Activated CD4-positive, alpha-beta T cell treated with anti-CD3 and anti-CD28 coated beads for 36 hours (primary cell): ENCODE results near the gene SH2D3A. TPM values are rescaled to one million over a fixed set of nuclear protein-coding genes. Genes with fewer than 3 reads are reported as not detected.

Source experiments
- ATAC-seq: fragments of 200-7000 bp; cut with Tn5 transposase; one replicate; pipeline ENCODE4 v1.10.0; 2021; ENCODE audit warnings: mild to moderate bottlenecking, moderate library complexity
- CTCF ChIA-PET: fragments of 350-600 bp; sonication (Branson Sonifier 250); formaldehyde crosslinking; loops from one replicate; lab custom pipeline; 2021; ENCODE audit warnings: antibody characterized with exemption; lab: Charles Lee
- POLR2A ChIA-PET: fragments of 350-600 bp; sonication (Branson Sonifier 250); formaldehyde crosslinking; loops from one replicate; lab custom pipeline; 2021; ENCODE audit warnings: antibody characterized with exemption, inconsistent platforms; lab: Charles Lee
- DNase-seq: peaks from one replicate; pipeline ENCODE4 v3.0.0-alpha.2; 2020
- H3K27ac Mint-ChIP-seq: one replicate; pipeline ENCODE4 v1.8.0; 2021; ENCODE audit warnings: mixed read lengths
- H3K27me3 Mint-ChIP-seq: one replicate; pipeline ENCODE4 v1.8.0; 2021; ENCODE audit warnings: mixed read lengths
- H3K36me3 Mint-ChIP-seq: one replicate; pipeline ENCODE4 v1.8.0; 2021; ENCODE audit warnings: low read depth, mixed read lengths
- H3K4me1 Mint-ChIP-seq: one replicate; pipeline ENCODE4 v1.8.0; 2021; ENCODE audit warnings: mixed read lengths
- H3K4me3 Mint-ChIP-seq: one replicate; pipeline ENCODE4 v1.8.0; 2021; ENCODE audit warnings: mild to moderate bottlenecking, moderate library complexity, mixed read lengths
- H3K9me3 Mint-ChIP-seq: one replicate; pipeline ENCODE4 v1.8.0; 2021; ENCODE audit warnings: low read depth, mixed read lengths
- intact Hi-C, 2 experiments: fragments of 100-400 bp; cut with DNase I in 1 of 2; cut with micrococcal nuclease in 1 of 2; formaldehyde crosslinking; loops; one replicate each; pipeline versions ENCODE4 v1.14.2 to v1.15.1; 2022 to 2024; cut with DNase I, micrococcal nuclease
- total RNA-seq, 2 experiments: library from RNA; stranded (reverse); gene quantifications; one replicate each; pipeline ENCODE4 v1.2.3, GENCODE V29; 2021

Gene SH2D3A
- total RNA-seq, 2 experiments from 2014 or later, result 20.7 to 23.2 TPM

GRCh38 chr19:6731822-6732221 lies 35.4 kb downstream of the SH2D3A start:
- ATAC-seq (no peak), DNase-seq (no peak)
- Mint-ChIP-seq H3K27me3 (no peaks in the 10 kb centered on the region), H3K9me3 (no peaks in the 10 kb centered on the region), H3K36me3 (peaks cover 19% of the 10 kb centered on the region), H3K4me1 (peaks cover 11% of the 10 kb centered on the region), H3K27ac (no peak overlapping the region), H3K4me3 (no peak overlapping the region)
- POLR2A ChIA-PET, result no interaction called here
- CTCF ChIA-PET, result no interaction called here
- intact Hi-C loops, result no loop called here

GRCh38 chr19:6730941-6731670 lies 36.1 kb downstream of the SH2D3A start:
- H3K27ac Mint-ChIP-seq, result no peak overlapping the region
- DNase-seq (no peak), ATAC-seq (no peak)
- peaks cover 16% of the 10 kb centered on the region for H3K36me3 Mint-ChIP-seq
- H3K9me3 Mint-ChIP-seq, result no peaks in the 10 kb centered on the region
- no peaks in the 10 kb centered on the region for H3K27me3 Mint-ChIP-seq
- intact Hi-C loops, result no loop called here
- peaks cover 8% of the 10 kb centered on the region for H3K4me1 Mint-ChIP-seq
- ChIA-PET CTCF (no interaction called here), POLR2A (no interaction called here)
- no peak overlapping the region for H3K4me3 Mint-ChIP-seq

- DNase-seq (peak; percentile 82), ATAC-seq (peak; percentile 89)
- Mint-ChIP-seq H3K36me3 (peaks cover 14% of the 10 kb centered on the region), H3K27me3 (no peaks in the 10 kb centered on the region), H3K27ac (no peak overlapping the region), H3K4me1 (peaks cover 2% of the 10 kb centered on the region), H3K9me3 (no peaks in the 10 kb centered on the region), H3K4me3 (no peak overlapping the region)
- intact Hi-C loops, result no loop called here
- ChIA-PET POLR2A (no interaction called here), CTCF (no interaction called here)
Measured at GRCh38 chr19:6730153-6730804, 37.0 kb downstream of the SH2D3A start.

GRCh38 chr19:6729573-6730152 lies 37.6 kb downstream of the SH2D3A start:
- Mint-ChIP-seq H3K4me3 (no peak overlapping the region), H3K4me1 (no peaks in the 10 kb centered on the region), H3K27ac (no peak overlapping the region), H3K9me3 (no peaks in the 10 kb centered on the region), H3K27me3 (no peaks in the 10 kb centered on the region), H3K36me3 (peaks cover 14% of the 10 kb centered on the region)
- DNase-seq (no peak), ATAC-seq (no peak)
- intact Hi-C loops, result no loop called here
- ChIA-PET POLR2A (interaction anchor here (0.6 kb wide), 1 partner anchor 34 kb away, joined by 3 read pairs; no protein-coding TSS in a partner anchor), CTCF (no interaction called here)

- Mint-ChIP-seq H3K27me3 (no peaks in the 10 kb centered on the region), H3K9me3 (no peaks in the 10 kb centered on the region), H3K4me1 (peaks cover 3% of the 10 kb centered on the region), H3K27ac (no peak overlapping the region), H3K4me3 (no peak overlapping the region), H3K36me3 (peaks cover 8% of the 10 kb centered on the region)
- intact Hi-C loops, result no loop called here
- ChIA-PET CTCF (interaction anchor here (0.8 to 1.0 kb wide), 3 partner anchors 8 to 135 kb away, joined by 3 to 4 read pairs (median 3); no protein-coding TSS in a partner anchor), POLR2A (no interaction called here)
- no peak for ATAC-seq
- DNase-seq, result no peak
Measured at GRCh38 chr19:6728346-6728745, 38.9 kb downstream of the SH2D3A start.

- Mint-ChIP-seq H3K4me1 (peaks cover 7% of the 10 kb centered on the region), H3K27me3 (no peaks in the 10 kb centered on the region), H3K9me3 (no peaks in the 10 kb centered on the region), H3K36me3 (no peaks in the 10 kb centered on the region), H3K27ac (no peak overlapping the region), H3K4me3 (no peak overlapping the region)
- DNase-seq (no peak), ATAC-seq (no peak)
- intact Hi-C loops, result no loop called here
- POLR2A ChIA-PET, result no interaction called here
- CTCF ChIA-PET, result interaction anchor here (0.6 to 1.4 kb wide), 5 partner anchors 10 to 1479 kb away, joined by 3 read pairs; no protein-coding TSS in a partner anchor
Measured at GRCh38 chr19:6725513-6726231, 41.6 kb downstream of the SH2D3A start.

- Mint-ChIP-seq H3K9me3 (no peaks in the 10 kb centered on the region), H3K27ac (no peak overlapping the region), H3K4me3 (no peak overlapping the region), H3K27me3 (no peaks in the 10 kb centered on the region), H3K4me1 (peaks cover 9% of the 10 kb centered on the region), H3K36me3 (no peaks in the 10 kb centered on the region)
- ChIA-PET CTCF (interaction anchor here (0.7 to 0.9 kb wide), 4 partner anchors 104 to 170 kb away, joined by 3 read pairs; no protein-coding TSS in a partner anchor), POLR2A (no interaction called here)
- no peak for ATAC-seq
- intact Hi-C loops, result no loop called here
- DNase-seq, result no peak
Measured at GRCh38 chr19:6724631-6725492, 42.4 kb downstream of the SH2D3A start.

- ChIA-PET POLR2A (no interaction called here), CTCF (no interaction called here)
- Mint-ChIP-seq H3K4me3 (no peak overlapping the region), H3K9me3 (no peaks in the 10 kb centered on the region), H3K4me1 (peaks cover 9% of the 10 kb centered on the region), H3K27ac (no peak overlapping the region), H3K27me3 (peaks cover 2% of the 10 kb centered on the region), H3K36me3 (no peaks in the 10 kb centered on the region)
- no peak for DNase-seq
- intact Hi-C loops, result no loop called here
- no peak for ATAC-seq
Measured at GRCh38 chr19:6723738-6724137, 43.5 kb downstream of the SH2D3A start.

GRCh38 chr19:6723108-6723618 lies 44.1 kb downstream of the SH2D3A start:
- H3K27me3 Mint-ChIP-seq, result peaks cover 2% of the 10 kb centered on the region
- H3K4me3 Mint-ChIP-seq, result no peak overlapping the region
- no peak for DNase-seq
- CTCF ChIA-PET, result no interaction called here
- no peak overlapping the region for H3K27ac Mint-ChIP-seq
- no peak for ATAC-seq
- no peaks in the 10 kb centered on the region for H3K9me3 Mint-ChIP-seq
- POLR2A ChIA-PET, result no interaction called here
- intact Hi-C loops, result no loop called here
- H3K36me3 Mint-ChIP-seq, result no peaks in the 10 kb centered on the region
- peaks cover 9% of the 10 kb centered on the region for H3K4me1 Mint-ChIP-seq

- ChIA-PET POLR2A (no interaction called here), CTCF (interaction anchor here (0.6 to 1.1 kb wide), 2 partner anchors 205 to 240 kb away, joined by 3 to 5 read pairs; partner anchors contain the start of gene DENND1C)
- H3K4me1 Mint-ChIP-seq, result peaks cover 15% of the 10 kb centered on the region
Measured at GRCh38 chr19:6721773-6722172, 45.5 kb downstream of the SH2D3A start.

More at GRCh38 chr19:6721773-6722172, 45.5 kb downstream of the SH2D3A start:
- Mint-ChIP-seq H3K4me3 (no peak overlapping the region), H3K9me3 (peaks cover 3% of the 10 kb centered on the region), H3K27me3 (peaks cover 8% of the 10 kb centered on the region), H3K36me3 (peaks cover 2% of the 10 kb centered on the region), H3K27ac (no peak overlapping the region)
- DNase-seq (no peak), ATAC-seq (no peak)
- intact Hi-C loops, result no loop called here
